Left ventricle myocardium inferior (tissue), 1 donor: Measurements from ENCODE around the gene FHL2. TPM values are rescaled to one million over a fixed set of nuclear protein-coding genes. Genes with fewer than 3 reads are reported as not detected.
A peak's percentile ranks its signal among the peaks of the same experiment; 100 is the strongest.

Source experiments
- DNase-seq: peaks from one replicate; pipeline ENCODE4 v3.0.0-alpha.2; 2020
- H3K27ac ChIP-seq: fragments of 200-600 bp; replicated peaks from 2 replicates; pipeline ENCODE4 v1.8.0; 2021
- H3K27me3 ChIP-seq: fragments of 200-600 bp; 2 replicates; pipeline ENCODE4 v1.8.0; 2021; ENCODE audit warnings: low read depth
- H3K36me3 ChIP-seq: fragments of 200-600 bp; 2 replicates; pipeline ENCODE4 v1.8.0; 2021
- H3K4me1 ChIP-seq: fragments of 200-600 bp; 2 replicates; pipeline ENCODE4 v1.8.0; 2021
- H3K4me3 ChIP-seq: fragments of 200-600 bp; 2 replicates; pipeline ENCODE4 v1.8.0; 2021; ENCODE audit warnings: mild to moderate bottlenecking, moderate library complexity
- H3K9me3 ChIP-seq: fragments of 200-600 bp; replicated peaks from 2 replicates; pipeline ENCODE4 v1.8.0; 2021
- intact Hi-C: fragments of 100-400 bp; cut with micrococcal nuclease; formaldehyde crosslinking; loops from one replicate; pipeline ENCODE4 v1.11.0; 2022
- long read RNA-seq: library from polyadenylated mRNA; unstranded; transcript quantifications from one replicate; pipeline ENCODE4 v2.0.0, GENCODE V29; 2021
- total RNA-seq: library from RNA; stranded (reverse); fragmentation: NEBNext Ultra II Directional; extraction: Animal tissue kit (Norgen Biotek cat#: 25700); gene quantifications from one replicate; pipeline ENCODE4 v1.2.1, GENCODE V29; 2021
- TF ChIP-seq, protein P1 (sequence below): fragments of 200-600 bp; IDR thresholded peaks from 2 replicates; pipeline ENCODE4 v1.8.0; 2021; ENCODE audit warnings: antibody characterized with exemption, mild to moderate bottlenecking, borderline replicate concordance
- donor health status: DM: no; HTN: yes; CAD: no; lungs with severe emphysema.

Gene FHL2, protein sequence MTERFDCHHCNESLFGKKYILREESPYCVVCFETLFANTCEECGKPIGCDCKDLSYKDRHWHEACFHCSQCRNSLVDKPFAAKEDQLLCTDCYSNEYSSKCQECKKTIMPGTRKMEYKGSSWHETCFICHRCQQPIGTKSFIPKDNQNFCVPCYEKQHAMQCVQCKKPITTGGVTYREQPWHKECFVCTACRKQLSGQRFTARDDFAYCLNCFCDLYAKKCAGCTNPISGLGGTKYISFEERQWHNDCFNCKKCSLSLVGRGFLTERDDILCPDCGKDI
- 2,742 TPM for total RNA-seq
- long read RNA-seq, transcript FHL2-205 (6 exons, 1,531 nt) = minor isoform, 6 of 2,686 reads
- long read RNA-seq, transcript FHL2-212 (2 exons, 759 nt) = minor isoform, 6 of 2,686 reads
- long read RNA-seq, transcript FHL2-204 (6 exons, 1,426 nt) = major isoform, 2,336 of 2,686 reads
- long read RNA-seq, partial matches to known transcripts = 145 of 2,686 reads
- long read RNA-seq, other reads (novel, unspliced or antisense) = 189 of 2,686 reads

DNA sequence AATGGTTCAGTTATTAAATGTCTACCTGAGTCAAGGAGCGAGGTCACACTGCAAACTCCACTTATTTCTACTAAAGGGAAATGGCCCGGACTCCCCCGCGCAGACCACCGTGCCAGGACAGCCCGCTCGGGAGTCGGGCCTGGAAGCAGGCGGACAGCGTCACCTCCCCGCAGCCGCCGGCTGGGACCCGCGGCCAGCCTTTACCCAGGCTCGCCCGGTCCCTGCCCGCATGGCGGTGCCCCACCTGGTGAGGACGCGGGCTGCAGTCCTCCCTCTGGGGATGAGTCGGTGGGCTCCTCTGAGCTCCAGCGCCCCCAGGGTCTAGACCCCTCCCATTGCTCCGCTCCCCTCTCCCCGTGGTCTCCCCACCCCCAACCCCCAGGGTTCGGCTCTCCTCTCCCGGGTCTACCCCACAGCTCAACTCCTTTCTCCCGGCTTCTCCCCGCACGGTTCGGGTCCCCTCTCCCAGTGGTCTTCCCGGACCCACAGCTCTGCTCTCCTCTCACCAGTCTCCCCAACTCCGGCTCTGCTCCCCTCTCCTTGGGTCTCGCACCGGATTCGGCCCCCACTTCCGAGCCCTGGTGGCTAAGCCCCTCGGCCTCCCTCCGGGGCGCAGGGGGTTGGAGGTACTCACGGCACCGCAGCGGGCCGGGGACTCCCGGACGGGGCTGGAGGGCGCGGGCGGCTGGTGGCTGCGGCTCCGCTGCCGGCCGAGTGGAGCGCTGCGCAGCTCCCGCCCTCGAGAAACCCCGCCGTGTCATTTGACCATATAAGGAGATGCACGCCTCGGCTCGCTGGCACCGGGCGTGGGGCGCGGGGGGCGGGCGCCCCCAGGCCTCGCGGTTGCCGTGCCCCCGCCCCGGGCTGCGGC, at the start of gene FHL2:
FHL2 (minus strand) TSS at position 716 of the 871 bp plus-strand sequence. CDS start 12,535 bp downstream, outside the sequence.
- DNase-seq = peak; percentile 66
- H3K36me3 ChIP-seq = no peaks in the 10 kb centered on the region
- no peaks in the 10 kb centered on the region for H3K9me3 ChIP-seq
- TF ChIP-seq, protein P1, sequence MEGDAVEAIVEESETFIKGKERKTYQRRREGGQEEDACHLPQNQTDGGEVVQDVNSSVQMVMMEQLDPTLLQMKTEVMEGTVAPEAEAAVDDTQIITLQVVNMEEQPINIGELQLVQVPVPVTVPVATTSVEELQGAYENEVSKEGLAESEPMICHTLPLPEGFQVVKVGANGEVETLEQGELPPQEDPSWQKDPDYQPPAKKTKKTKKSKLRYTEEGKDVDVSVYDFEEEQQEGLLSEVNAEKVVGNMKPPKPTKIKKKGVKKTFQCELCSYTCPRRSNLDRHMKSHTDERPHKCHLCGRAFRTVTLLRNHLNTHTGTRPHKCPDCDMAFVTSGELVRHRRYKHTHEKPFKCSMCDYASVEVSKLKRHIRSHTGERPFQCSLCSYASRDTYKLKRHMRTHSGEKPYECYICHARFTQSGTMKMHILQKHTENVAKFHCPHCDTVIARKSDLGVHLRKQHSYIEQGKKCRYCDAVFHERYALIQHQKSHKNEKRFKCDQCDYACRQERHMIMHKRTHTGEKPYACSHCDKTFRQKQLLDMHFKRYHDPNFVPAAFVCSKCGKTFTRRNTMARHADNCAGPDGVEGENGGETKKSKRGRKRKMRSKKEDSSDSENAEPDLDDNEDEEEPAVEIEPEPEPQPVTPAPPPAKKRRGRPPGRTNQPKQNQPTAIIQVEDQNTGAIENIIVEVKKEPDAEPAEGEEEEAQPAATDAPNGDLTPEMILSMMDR = peak; percentile 57
- H3K27me3 ChIP-seq = peaks cover 25% of the 10 kb centered on the region
- H3K4me3 ChIP-seq = peak within 1 kb of the TSS; percentile 68
- intact Hi-C loops = no loop called here
- H3K4me1 ChIP-seq = peaks cover 76% of the 10 kb centered on the region
- peak within 1 kb of the TSS; percentile 86 for H3K27ac ChIP-seq

DNA sequence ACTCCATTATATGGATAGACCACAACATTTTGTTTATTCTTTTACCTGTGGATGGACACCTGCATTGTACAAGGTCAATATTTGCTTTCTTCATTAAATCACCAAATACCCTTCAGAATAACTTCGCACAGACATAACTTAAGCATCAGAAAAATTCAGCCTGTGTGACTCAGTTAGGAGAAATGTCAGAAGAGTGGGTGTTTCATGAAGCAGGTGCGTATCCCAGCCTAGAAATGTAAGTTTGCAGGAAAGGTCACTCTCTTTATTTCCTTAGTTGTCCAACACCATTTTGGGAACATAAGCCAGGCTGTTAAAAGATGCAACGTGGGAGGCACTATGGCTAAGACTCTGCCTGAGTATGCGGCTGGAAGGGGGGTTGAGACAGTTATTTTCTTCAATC, 48.6 kb upstream of the FHL2 start:
- Histone ChIP-seq H3K9me3 (no peaks in the 10 kb centered on the region), H3K36me3 (no peaks in the 10 kb centered on the region), H3K27me3 (no peaks in the 10 kb centered on the region), H3K4me3 (no peak overlapping the region), H3K4me1 (peaks cover 15% of the 10 kb centered on the region), H3K27ac (no peak overlapping the region)
- TF ChIP-seq, protein P1 = no peak
- no peak for DNase-seq
- intact Hi-C loops = no loop called here

DNA sequence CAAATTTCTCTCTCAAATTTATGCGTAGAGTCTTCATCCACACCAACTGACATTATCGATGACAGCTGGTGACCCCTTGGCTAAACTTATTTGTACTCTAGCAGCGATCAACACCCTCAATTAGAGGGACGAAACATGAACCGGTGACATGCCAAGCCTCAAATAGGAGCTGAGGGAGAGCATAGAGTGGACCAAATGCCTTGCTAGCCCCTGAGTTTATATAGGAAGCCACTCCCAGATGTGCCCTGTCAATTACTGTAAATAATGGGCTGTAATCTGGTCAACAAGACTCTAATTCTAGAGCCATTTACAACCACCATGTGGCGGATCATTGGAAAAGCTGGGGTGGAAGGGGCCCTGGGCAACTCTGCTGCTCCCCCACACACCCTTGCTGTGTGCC, 47.6 kb upstream of the FHL2 start:
- no peaks in the 10 kb centered on the region for H3K36me3 ChIP-seq
- no peak overlapping the region for H3K4me3 ChIP-seq
- TF ChIP-seq, protein P1 = no peak
- H3K4me1 ChIP-seq = peaks cover 15% of the 10 kb centered on the region
- DNase-seq = no peak
- no peaks in the 10 kb centered on the region for H3K27me3 ChIP-seq
- no peaks in the 10 kb centered on the region for H3K9me3 ChIP-seq
- intact Hi-C loops = no loop called here
- H3K27ac ChIP-seq = no peak overlapping the region

DNA sequence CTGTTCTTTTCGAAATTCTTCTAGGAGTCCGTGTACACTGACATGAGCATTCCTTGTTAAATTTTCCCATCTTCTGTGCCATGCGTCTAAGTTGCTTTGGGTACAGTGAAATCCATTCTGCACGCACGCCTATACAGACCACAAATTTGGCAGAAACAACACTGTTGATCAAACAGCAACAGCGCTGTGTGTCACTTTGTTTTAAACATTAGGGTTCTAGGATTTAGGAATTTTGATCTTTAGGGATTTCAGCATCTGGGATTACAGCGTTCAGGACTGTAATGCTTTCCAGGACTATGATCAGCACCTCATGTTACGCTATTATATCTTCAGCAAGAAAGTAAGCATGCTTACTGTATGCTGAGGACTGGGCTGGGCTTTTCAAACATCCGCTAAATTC, 47.1 kb upstream of the FHL2 start:
- no peaks in the 10 kb centered on the region for H3K27me3 ChIP-seq
- H3K9me3 ChIP-seq = no peaks in the 10 kb centered on the region
- H3K4me3 ChIP-seq = no peak overlapping the region
- TF ChIP-seq, protein P1 = no peak
- no peaks in the 10 kb centered on the region for H3K36me3 ChIP-seq
- H3K4me1 ChIP-seq = peaks cover 15% of the 10 kb centered on the region
- DNase-seq = no peak
- no peak overlapping the region for H3K27ac ChIP-seq
- intact Hi-C loops = no loop called here

DNA sequence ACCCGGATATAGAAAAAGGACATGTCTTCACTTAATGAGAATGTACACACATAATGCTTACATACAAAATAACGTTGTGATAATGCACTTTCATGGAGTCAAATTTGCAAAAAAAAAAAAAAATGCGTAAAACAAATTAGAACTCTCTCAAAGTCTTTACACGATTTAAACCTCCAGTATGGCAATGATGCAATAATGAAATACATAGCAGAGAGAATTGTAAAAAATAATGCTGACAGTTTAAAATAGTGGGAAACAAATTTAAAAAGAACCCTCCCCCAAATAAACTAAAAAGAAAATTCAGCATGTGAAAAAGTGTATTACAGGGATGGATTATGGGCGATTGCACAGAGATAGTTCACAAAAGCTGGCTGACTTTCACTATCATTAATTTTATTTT, 46.6 kb upstream of the FHL2 start:
- DNase-seq = no peak
- intact Hi-C loops = no loop called here
- peaks cover 15% of the 10 kb centered on the region for H3K4me1 ChIP-seq
- H3K36me3 ChIP-seq = no peaks in the 10 kb centered on the region
- H3K27me3 ChIP-seq = no peaks in the 10 kb centered on the region
- H3K4me3 ChIP-seq = no peak overlapping the region
- H3K27ac ChIP-seq = no peak overlapping the region
- TF ChIP-seq, protein P1 = no peak
- H3K9me3 ChIP-seq = no peaks in the 10 kb centered on the region
